IMR-90 (cell line): ENCODE data around the gene PEX14.

ENCODE experiments used
- MAFK ChIP-seq: IDR thresholded peaks from 2 replicates; pipeline ENCODE4 v1.6.1; 2012; ENCODE audit warnings: low read depth, low read length, improper control_type of control experiment
- TF ChIP-seq, protein P1 (sequence below): conservative IDR thresholded peaks from 2 replicates; pipeline ENCODE4 v1.5.1; 2012; ENCODE audit warnings: mild to moderate bottlenecking, low read depth, low read length, improper control_type of control experiment

DNA sequence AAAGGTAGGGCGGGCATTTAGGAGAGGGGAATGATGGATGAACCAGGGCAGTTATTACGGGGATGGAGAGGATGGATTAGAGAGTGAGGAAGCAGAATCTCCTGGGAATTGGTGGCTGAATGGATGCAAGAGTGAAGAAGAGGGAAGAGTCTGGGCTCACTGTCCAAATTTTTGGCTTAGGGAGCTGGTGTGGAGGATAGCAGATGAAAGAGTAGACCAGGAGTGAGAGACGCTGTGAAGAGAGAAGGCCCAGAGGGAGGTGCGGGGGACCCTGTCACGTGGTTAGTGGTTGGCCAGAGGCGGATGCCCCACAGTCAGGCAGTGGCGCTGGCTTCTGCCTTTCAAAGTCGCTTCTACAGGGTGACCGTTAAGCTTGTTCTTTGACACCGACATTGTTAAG, 78.4 kb downstream of the PEX14 start:
- TF ChIP-seq, protein P1, sequence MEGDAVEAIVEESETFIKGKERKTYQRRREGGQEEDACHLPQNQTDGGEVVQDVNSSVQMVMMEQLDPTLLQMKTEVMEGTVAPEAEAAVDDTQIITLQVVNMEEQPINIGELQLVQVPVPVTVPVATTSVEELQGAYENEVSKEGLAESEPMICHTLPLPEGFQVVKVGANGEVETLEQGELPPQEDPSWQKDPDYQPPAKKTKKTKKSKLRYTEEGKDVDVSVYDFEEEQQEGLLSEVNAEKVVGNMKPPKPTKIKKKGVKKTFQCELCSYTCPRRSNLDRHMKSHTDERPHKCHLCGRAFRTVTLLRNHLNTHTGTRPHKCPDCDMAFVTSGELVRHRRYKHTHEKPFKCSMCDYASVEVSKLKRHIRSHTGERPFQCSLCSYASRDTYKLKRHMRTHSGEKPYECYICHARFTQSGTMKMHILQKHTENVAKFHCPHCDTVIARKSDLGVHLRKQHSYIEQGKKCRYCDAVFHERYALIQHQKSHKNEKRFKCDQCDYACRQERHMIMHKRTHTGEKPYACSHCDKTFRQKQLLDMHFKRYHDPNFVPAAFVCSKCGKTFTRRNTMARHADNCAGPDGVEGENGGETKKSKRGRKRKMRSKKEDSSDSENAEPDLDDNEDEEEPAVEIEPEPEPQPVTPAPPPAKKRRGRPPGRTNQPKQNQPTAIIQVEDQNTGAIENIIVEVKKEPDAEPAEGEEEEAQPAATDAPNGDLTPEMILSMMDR = no peak
- TF ChIP-seq MAFK = no peak
